ENCODE measurements around the gene KRT84.

DNA sequence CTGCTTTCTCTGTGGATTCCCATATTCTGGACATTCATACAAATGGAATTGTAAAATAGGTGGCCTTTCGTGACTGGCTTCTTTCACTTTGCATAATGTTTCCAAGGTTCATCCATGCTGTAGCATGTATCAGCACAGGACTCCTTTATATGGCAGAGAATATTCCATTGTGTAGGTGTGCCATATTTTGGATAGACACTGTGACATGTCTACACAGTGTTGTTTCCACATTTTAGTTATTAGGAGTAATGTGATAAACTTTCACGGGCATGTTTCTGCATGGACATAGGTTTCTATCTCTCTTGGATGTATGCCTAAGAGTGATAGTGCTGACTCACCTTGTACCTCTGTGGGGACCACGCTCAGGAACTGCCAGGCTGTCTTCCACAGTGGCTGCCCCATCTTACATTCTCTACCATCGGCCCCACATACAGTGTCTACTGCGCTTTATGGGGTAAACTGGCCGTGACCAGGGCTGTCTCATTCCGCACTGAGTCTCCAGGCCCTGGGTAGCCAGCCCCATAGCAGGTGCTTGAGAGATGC lies 7.1 kb upstream of the KRT84 start:
- TF ChIP-seq, protein P1, sequence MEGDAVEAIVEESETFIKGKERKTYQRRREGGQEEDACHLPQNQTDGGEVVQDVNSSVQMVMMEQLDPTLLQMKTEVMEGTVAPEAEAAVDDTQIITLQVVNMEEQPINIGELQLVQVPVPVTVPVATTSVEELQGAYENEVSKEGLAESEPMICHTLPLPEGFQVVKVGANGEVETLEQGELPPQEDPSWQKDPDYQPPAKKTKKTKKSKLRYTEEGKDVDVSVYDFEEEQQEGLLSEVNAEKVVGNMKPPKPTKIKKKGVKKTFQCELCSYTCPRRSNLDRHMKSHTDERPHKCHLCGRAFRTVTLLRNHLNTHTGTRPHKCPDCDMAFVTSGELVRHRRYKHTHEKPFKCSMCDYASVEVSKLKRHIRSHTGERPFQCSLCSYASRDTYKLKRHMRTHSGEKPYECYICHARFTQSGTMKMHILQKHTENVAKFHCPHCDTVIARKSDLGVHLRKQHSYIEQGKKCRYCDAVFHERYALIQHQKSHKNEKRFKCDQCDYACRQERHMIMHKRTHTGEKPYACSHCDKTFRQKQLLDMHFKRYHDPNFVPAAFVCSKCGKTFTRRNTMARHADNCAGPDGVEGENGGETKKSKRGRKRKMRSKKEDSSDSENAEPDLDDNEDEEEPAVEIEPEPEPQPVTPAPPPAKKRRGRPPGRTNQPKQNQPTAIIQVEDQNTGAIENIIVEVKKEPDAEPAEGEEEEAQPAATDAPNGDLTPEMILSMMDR (IDR thresholded peaks at IDR 0.05), result no peak
- no peak for TF ChIP-seq POLR2A (IDR thresholded peaks at IDR 0.05)
